ENCODE results near the gene SLX9.
"Not testable (repeated sequence)": the region's sequence is repeated elsewhere in the genome, so short reads cannot be mapped to it uniquely, and the experiment has no call there.

The SLX9 gene

DNA sequence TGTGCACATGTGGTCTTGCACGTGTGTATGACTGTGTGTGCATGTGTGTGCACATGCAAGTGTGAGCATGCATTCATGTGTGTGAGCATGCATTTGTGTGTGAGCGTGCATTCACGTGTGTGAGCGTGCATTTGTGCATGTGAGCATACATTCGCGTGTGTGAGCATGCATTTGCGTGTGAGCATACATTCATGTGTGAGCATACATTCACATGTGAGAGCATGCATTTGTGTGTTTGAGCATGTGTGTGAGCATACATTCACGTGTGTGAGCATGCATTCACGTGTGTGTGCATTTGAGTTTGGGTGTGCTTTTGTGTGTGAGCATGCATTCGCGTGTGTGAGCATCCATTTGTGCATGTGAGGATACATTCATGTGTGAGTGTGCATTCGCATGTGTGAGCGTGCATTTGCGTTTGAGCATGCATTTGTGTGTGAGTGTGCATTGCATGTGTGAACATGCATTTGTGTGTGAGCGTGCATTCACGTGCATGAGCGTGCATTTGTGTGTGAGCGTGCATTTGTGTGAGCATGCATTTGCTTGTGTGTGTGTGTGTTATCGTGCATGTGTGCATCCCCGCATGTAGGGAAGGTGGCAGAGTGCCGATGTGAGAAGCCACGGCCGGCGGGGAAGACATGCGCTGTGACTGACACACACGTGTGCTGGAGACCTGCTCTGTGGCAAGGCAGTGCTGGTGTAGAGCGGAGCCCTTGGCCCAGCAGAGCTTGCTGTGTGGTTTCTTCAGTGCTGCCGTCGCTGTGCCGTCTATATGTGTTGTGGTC, 37.4 kb upstream of the SLX9 start:
- no peak for DNase-seq

DNA sequence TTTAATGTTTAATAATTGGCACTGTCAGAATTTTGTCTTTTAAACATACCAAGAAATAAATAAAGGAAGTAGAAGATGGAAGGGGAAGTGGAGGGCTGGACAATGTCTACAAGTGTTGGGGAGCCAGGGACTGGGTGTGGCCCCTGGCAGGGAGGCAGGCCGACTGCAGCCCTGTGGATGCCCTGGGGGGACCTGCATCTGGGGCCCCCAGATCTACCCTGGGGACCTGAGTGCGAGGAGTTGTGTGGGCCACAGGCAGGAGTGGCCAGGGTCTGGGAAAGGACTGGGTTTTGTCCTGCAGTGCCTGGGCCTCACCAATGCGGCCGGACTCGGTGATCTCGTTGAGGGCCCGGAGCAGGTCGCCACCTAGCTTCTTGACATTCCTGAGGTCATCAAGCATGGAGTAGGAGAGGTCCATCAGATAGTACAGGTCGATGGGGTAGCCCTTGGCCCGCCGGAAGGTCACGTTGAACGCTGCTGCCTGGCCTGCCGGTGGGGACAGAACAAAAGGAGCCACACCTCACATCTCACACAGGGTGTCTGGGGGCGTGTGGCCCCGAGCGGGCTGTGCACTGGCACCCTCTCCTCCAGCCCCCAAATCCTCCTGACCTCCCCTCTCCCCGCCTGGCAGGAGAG, 36.7 kb upstream of the SLX9 start:
- DNase-seq: no peak

DNA sequence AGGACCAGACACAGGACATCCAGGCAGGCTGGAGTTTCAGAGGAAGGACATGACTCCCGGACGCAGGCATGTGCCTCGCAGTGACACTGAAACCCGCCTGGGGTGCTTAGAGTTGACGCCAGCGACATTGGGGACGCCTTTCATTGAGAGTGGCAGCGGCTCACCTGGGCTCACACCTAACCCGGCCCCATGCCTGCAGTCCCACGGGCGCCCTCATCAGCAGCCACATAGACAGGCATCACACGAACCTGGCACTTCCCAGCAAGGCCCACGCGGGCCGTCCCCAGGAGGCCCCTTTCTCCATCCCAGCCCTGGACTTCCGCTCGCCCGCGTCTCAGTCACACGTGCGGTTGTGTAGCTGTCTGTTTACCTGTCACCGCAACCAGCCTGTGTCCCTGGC, 36.1 kb upstream of the SLX9 start:
- no peak for DNase-seq

DNA sequence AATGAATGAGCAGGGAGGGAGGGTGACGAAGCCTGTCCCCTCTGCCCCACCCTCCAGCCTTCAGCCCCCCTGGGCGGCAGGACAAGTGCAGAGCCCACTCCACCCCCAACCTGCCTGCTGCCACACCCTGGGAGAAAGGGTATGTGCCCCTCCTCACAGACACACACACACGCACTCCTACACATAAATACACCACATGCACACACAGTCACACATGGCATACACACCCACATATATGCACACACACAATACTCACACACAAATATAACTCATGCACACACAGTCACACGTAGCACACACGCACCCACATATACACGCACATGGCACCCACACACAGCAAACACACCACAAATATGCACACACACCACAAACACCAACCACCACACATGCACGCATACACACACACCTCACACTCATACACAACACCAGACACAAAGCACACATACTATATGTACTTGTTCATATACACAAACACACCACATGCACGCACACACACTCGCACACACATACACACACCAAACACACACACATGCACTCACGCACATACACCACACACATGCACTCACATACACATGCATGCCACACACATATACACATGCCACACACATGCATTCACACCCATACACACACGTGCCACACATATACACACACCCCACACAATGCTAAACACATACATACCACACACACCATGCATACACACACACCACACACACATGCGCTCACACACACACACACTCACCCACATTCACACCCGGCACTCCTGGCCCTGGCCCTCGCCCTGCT, 35.5 kb upstream of the SLX9 start:
- no peak for DNase-seq

GRCh38 chr21:44905016-44905727, 34.7 kb upstream of the SLX9 start:
- no peak for DNase-seq

DNA sequence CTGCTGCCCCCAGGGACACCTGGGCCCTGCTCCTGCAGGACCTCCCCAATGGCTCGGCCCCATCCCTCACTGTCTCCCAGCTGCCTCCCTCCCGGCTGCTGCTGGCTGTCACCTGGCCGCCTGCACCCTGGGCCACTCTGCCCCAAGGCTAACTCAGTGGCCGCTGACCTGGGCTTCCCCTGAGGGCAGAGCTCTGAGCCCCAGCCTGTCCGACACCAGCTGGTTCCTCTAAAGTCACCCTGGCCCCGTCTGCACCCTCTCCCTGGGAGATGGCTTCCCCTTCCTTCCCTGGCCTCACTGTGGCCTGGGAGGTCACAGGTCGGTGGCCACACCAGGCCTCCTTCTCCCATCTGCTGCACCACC, 34.1 kb upstream of the SLX9 start:
- no peak for DNase-seq

- DNase-seq: no peak
Measured at GRCh38 chr21:44907225-44907965, 32.4 kb upstream of the SLX9 start.

- DNase-seq: peak; percentile 25 to 63
Measured at GRCh38 chr21:44907966-44908895, 31.6 kb upstream of the SLX9 start.

DNA sequence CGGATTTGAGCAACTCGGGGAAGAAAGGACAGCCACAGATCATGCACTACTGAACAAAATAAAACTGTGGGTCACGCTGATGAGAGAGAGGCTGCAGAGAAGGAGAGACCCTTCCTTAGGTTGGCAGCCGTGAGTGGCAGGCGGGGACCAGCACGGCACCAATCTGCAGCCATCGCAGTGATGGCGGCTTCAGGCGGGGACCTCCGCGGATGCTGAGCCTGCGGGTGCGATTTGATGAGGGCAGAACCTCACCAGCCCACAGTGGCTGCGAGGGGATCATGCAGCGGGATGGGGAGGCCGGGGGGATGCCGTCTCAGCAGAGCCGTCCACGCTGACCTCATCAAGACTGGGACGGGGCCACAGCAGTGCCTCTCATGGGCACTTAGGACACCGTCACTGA, 30.9 kb upstream of the SLX9 start:
- DNase-seq: no peak

DNA sequence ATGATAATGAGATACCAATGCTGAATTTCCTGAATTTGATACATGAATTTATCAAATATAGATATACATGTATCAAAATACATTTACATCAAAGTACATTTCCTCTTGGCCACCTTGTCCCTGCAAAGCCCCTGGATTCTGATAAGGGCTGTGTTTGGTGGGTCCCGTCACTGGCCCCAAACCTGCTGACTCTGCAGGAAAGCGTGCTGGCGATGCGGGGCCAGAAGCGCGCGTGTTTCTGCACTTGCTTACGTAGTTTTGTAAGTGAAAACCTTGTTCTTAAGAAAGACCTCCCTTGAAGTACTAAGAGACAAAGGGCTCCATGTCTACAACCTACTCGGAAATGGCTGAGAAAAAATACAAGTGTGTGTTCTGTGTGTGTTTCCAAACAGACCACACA, 30.1 kb upstream of the SLX9 start:
- DNase-seq: no peak

DNA sequence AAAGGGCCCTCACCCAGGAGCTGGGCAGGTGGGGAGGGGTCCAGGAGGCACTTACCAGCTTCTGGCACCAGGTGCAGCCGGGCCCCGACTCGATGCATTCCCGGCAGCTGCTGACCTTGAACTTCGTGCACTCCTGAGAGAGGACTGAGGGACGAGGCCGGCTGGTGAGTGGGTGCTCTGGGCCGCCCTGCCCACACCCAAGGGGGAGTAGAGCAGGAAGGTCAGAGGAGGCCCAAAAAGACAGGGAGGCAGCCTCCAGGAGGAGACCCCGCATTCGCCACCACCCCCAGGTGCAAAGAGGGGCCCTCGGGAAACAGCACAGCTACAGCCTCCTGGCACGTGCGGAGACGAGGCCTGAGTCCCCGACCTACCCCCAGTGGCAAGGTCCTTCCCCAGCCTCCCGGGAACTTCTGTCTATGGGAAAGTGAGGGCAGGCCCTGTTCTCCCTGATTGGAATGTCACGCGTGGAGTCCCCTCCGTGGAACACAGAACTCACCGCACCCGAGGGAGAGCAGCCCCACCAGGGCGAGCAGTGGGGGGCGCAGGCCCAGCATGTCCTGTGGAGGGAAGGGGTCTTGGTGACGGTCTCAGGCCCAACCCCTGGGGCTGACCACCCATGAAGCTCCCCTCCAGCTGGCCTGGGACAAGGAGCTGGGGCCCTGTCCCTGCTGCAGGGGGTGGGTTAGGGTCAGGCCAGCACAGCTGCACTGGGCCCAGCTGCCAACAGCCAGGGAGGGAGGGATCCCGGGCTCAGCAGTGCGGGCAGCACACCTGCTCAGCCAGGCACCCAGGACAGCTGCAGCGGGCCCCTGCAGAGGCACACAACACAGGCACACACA, 29.4 kb upstream of the SLX9 start:
- no peak for DNase-seq

GRCh38 chr21:44911068-44911383, 28.8 kb upstream of the SLX9 start:
- DNase-seq: no peak

DNA sequence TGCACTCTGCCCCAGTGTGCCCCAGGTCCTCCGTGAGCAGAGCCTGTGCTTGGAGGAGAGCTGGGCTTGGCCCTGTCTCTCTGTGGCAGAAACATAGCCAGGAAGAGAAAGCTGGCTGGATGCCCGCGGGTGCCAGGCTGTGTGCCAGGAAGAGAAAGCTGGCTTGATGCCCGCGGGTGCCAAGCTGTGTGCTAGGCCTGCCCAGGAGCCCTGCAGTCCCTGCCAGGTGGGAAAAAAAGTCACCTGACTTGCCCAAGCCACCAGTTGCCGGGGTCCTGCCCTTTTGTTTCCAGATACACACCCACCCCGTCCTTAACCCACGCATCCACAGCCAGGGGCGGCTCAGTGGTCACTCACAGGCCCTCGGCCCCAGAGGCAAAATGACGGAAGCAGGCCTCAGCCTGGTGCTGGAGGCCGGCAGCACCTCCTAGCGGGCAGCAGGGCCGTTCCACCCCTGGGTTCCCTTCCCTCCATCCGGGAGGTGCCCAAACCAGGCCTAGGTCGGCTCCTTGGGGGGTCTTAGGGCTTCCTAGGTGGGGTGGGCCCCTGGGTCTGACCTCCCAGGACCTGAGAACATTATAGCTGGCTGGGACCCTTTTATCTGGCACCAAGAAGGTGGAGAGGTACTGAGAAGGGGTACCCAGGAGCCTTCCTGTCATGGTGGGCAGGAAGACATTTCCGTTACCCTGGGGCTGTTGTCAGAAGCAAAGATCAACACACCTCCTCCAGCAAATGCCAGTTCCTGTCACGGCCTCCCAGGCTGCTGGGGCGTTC, 28.3 kb upstream of the SLX9 start:
- peak; percentile 33 to 39 for DNase-seq

DNA sequence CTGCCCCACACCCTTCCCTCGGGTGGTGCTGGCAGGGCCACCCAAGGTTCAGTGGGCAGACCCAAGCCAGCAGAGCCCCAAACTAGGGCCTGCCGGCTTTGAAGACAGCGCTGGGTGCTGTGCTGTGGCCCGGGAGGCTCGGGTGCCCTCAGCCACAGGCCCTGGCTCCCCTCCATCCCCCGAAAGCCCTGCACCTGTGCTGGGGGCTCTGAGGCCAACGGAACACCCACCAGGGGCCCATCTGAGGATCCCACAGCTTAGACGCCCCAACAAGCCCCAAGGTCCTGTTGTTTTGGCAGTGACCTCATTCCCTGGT, 27.7 kb upstream of the SLX9 start:
- DNase-seq: no peak

DNA sequence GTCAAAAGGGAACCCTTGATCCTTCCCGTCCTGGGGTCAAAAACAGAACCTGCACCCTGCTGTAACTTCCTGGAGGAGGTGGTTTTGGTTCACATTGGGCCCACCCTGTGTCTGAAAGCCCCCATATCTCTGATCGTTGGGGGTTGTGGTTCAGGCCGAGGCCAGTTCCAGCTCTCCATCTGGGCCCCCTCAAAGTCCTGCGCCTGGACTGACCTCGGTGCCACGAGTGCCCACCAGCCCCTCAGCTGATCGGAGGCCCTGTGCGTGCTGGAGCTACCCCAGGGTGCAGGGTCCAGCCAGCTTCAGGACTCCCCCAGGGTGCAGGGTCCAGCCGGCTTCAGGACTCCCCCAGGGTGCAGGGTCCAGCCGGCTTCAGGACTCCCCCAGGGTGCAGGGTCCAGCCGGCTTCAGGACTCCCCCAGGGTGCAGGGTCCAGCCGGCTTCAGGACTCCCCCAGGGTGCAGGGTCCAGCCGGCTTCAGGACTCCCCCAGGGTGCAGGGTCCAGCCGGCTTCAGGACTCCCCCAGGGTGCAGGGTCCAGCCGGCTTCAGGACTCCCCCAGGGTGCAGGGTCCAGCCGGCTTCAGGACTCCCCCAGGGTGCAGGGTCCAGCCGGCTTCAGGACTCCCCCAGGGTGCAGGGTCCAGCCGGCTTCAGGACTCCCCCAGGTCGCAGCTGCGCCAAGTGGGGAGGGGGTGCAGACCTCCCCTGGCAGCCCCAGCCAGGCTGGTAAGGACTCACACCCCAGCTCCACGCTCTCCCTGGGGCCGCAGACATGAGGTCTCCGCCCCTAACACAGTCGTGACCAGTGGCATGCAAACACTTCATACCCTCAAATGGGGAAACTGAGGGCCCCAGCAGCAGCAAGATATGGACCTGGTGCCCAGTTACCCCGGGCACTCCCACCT, 27.1 kb upstream of the SLX9 start:
- DNase-seq: not testable (repeated sequence)

- no peak for DNase-seq
Measured at GRCh38 chr21:44913425-44914175, 26.2 kb upstream of the SLX9 start.

DNA sequence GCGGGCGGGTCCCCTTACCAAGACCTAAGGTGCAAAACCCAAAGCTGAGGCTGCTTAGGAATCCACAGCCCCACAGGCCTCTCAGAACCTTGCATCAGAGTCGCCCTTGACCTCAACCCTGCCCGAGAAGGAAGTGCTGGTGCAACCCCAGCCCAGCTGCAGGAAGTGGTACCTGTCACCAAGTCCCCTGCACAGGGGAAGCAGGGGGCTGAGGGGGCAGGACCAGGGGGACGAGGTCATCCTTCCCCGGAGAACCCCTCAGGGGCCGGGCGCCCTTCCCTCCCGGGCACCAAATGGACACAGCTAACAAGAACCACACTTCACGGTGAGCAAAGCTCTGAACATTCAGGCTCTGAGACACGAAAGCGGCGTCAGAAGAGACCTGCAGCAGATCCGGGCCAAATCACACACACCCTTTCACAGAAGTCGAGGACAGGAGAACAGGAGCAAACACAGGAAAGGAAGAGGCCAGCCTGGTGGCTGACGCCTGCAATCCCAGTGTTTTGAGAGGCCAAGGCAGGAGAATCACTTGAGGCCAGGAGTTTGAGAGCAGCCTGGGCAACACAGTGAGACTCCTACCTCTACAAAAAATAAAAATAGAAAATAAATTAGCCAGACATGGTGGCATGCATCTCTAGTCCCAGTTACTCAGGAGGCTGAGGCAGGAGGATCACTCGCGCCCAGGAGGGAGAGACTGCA, 25.5 kb upstream of the SLX9 start:
- peak in 1 of 2 donors; percentile 26 for DNase-seq

DNA sequence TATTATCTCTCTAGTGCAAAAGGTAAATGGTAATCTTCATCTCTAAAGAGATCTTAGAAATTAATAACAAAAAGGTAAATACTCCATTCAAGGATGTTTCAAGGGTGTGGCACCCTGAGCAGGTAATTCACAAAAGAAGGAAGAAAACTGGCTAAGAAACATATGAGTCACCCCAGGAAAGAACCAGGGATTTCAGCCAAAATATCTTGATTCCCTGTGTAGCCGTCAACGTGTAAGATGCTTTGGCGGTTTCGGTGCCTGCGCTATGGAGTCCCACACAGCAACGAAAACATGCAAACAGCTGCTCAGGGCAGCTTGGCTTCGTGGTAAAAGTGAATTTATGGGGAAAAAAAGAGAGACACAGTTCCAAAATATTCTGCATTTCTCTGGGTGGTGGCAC, 22.9 kb upstream of the SLX9 start:
- DNase-seq: no peak
